HFF-Myc (cell line): ENCODE measurements around the gene SPHKAP.

Experiments used
- DNase-seq: peaks from one replicate; pipeline ENCODE4 v3.0.0-alpha.2; 2011; ENCODE audit warnings: low read depth; ENCODE audit errors: extremely low read depth
- H3K4me3 ChIP-seq: replicated peaks from 2 replicates; pipeline ENCODE4 v1.5.1; 2011; ENCODE audit warnings: low read depth, mild to moderate bottlenecking, control low read depth, low read length
- TF ChIP-seq, protein P1 (sequence below): IDR thresholded peaks from 2 replicates; pipeline ENCODE4 v1.5.1; 2012; ENCODE audit warnings: mild to moderate bottlenecking, low read depth, low read length, control low read depth; ENCODE audit errors: missing control alignments

The SPHKAP gene

DNA sequence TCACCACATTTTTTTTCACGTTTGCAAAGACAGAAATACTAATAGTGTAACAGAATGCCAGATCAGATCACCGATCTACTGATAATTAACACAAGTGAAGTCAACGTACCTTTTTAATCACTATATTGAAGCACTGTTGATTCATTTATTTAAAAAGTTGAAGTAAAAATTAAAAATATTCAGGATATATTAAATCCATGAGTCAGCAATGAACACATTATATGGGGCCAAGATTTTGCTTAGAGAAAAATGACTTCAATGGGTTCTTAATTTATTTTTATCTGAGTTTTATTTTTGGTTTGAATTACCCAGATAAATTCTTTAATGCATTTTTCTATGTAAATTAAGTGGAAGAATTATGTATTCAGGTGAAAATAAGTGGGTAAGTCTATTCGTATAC, 14.2 kb downstream of the SPHKAP start:
- no peak for DNase-seq
- TF ChIP-seq, protein P1, sequence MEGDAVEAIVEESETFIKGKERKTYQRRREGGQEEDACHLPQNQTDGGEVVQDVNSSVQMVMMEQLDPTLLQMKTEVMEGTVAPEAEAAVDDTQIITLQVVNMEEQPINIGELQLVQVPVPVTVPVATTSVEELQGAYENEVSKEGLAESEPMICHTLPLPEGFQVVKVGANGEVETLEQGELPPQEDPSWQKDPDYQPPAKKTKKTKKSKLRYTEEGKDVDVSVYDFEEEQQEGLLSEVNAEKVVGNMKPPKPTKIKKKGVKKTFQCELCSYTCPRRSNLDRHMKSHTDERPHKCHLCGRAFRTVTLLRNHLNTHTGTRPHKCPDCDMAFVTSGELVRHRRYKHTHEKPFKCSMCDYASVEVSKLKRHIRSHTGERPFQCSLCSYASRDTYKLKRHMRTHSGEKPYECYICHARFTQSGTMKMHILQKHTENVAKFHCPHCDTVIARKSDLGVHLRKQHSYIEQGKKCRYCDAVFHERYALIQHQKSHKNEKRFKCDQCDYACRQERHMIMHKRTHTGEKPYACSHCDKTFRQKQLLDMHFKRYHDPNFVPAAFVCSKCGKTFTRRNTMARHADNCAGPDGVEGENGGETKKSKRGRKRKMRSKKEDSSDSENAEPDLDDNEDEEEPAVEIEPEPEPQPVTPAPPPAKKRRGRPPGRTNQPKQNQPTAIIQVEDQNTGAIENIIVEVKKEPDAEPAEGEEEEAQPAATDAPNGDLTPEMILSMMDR, result no peak
- H3K4me3 ChIP-seq, result no peak overlapping the region

- TF ChIP-seq, protein P1, result no peak
- DNase-seq, result no peak
- no peak overlapping the region for H3K4me3 ChIP-seq
Observed at GRCh38 chr2:228164718-228165117, 16.8 kb downstream of the SPHKAP start.

- TF ChIP-seq, protein P1, result no peak
- no peak for DNase-seq
- no peak overlapping the region for H3K4me3 ChIP-seq
Observed at GRCh38 chr2:228157841-228158240, 23.6 kb downstream of the SPHKAP start.

GRCh38 chr2:228144961-228145360, 36.5 kb downstream of the SPHKAP start:
- TF ChIP-seq, protein P1, result no peak
- no peak for DNase-seq
- H3K4me3 ChIP-seq, result no peak overlapping the region

- H3K4me3 ChIP-seq, result no peak overlapping the region
- DNase-seq, result no peak
- TF ChIP-seq, protein P1, result no peak
Observed at GRCh38 chr2:228140934-228141528, 40.5 kb downstream of the SPHKAP start.

DNA sequence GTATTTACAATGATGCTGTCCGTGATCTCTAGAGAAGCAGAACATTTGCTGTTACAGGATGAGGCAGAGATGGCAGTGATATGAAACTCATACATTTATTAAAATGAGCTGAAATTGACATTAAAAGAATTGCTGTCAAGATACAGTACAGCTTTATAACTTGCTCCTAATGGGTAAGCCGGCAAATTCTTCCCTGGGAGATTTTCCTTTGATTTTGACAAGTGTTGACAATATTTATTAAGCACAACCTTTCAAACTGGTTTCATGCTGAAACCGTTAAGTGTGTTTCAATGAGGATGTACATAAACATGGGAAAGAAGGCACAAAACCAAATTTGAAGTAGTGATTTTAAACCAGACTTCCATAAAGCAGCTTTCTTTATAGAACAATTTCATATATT, 45.5 kb downstream of the SPHKAP start:
- TF ChIP-seq, protein P1, result no peak
- no peak for DNase-seq
- H3K4me3 ChIP-seq, result no peak overlapping the region

- no peak overlapping the region for H3K4me3 ChIP-seq
- no peak for DNase-seq
- TF ChIP-seq, protein P1, result no peak
Observed at GRCh38 chr2:228135300-228135699, 46.2 kb downstream of the SPHKAP start.
